Stomach (tissue), 9 donors: Measurements from ENCODE around the gene GTF2IRD1. TPM values are rescaled to one million over a fixed set of nuclear protein-coding genes. Genes with fewer than 3 reads are reported as not detected.
"Not testable (repeated sequence)": the region's sequence is repeated elsewhere in the genome, so short reads cannot be mapped to it uniquely, and the experiment has no call there.

Experiments used
- DNase-seq, 2 donors: peaks; one replicate each; pipeline versions ENCODE4 v3.0.0 to v3.0.0-alpha.2; 2013 to 2019
- H3K27ac ChIP-seq, 5 donors: fragments of 200-600 bp in 4 of 5; sonication (generic) in 4 of 5; one replicate each; pipeline ENCODE4 v1.5.1; 2013 to 2019; ENCODE audit warnings: mild to moderate bottlenecking in 1 of 5, moderate library complexity in 1 of 5
- H3K27me3 ChIP-seq, 3 donors: fragments of 200-600 bp; sonication (generic); one replicate each; pipeline ENCODE4 v1.5.1; 2017 to 2019; ENCODE audit warnings: mixed run types in 1 of 3
- H3K36me3 ChIP-seq, 4 donors: fragments of 200-600 bp; sonication (generic); 1 replicate in 3 of 4; 2 replicates in 1 of 4; pipeline ENCODE4 v1.5.1; 2016 to 2019
- H3K4me1 ChIP-seq, 4 donors: fragments of 200-600 bp; sonication (generic); one replicate each; pipeline ENCODE4 v1.5.1; 2016 to 2019
- H3K4me3 ChIP-seq, 4 donors: fragments of 200-600 bp; sonication (generic) in 3 of 4; one replicate each; pipeline ENCODE4 v1.5.1; 2016 to 2019; ENCODE audit warnings: mild to moderate bottlenecking in 1 of 4
- H3K9me3 ChIP-seq, 4 donors: fragments of 200-600 bp; sonication (generic); one replicate each; pipeline ENCODE4 v1.5.1; 2016 to 2019
- EP300 ChIP-seq: sonication (generic); formaldehyde crosslinking; IDR thresholded peaks from one replicate; pipeline ENCODE4 v1.6.1; 2017; ENCODE audit warnings: antibody characterized with exemption
- POLR2A ChIP-seq, 4 donors: fragments of 450-650 bp; IDR thresholded peaks; one replicate each; pipeline ENCODE4 v1.6.1; 2016; ENCODE audit warnings: antibody characterized with exemption in 4 of 4, control low read depth in 2 of 4, mild to moderate bottlenecking in 1 of 4, moderate library complexity in 1 of 4
- POLR2AphosphoS5 ChIP-seq, 3 donors: sonication (generic); formaldehyde crosslinking; IDR thresholded peaks; one replicate each; pipeline ENCODE4 v1.6.1; 2016; ENCODE audit warnings: antibody characterized with exemption in 3 of 3
- WGBS, 5 donors: extraction: QIAGEN DNeasy Blood & Tissue Kit in 3 of 5; methylation state at CpG; one replicate each; pipeline versions ENCODE4 v1.1.5 to v1.1.7; 2013 to 2018; 5-methylcytosine and 5-hydroxymethylcytosine counted together
- intact Hi-C: fragments of 100-400 bp; cut with DNase I; formaldehyde crosslinking; loops from one replicate; pipeline ENCODE4 v1.15.1; 2023; ENCODE audit warnings: low total_unique reads
- polyA plus RNA-seq, 3 donors: library from polyadenylated mRNA; stranded (reverse); fragments of 200-250 nt; gene quantifications; one replicate each; pipeline ENCODE4 v1.2.3, GENCODE V29; 2013
- total RNA-seq, 5 donors: library from RNA; depleted of rRNA; stranded (reverse); fragments of >200 nt; gene quantifications; one replicate each; pipeline versions ENCODE4 v1.1.0 to v1.2.3, GENCODE V29; 2014 to 2016
- TF ChIP-seq, protein P1 (sequence below), 7 experiments: fragments of 450-650 bp in 4 of 7; fragments of 200-600 bp in 3 of 7; sonication (generic) in 3 of 7; IDR thresholded peaks; one replicate each; pipeline ENCODE4 v1.5.1; 2016 to 2019; ENCODE audit warnings: antibody characterized with exemption in 7 of 7, control low read depth in 2 of 7, mild to moderate bottlenecking in 1 of 7
- donor health status: healthy with polysubstance abuse.
- donor health status: Bipolar disorder and iron deficiency.
- donor health status: healthy.

GTF2IRD1 gene
- total and polyA plus RNA-seq, 8 donors: 8.0 to 41.1 (median 15.3) TPM

DNA sequence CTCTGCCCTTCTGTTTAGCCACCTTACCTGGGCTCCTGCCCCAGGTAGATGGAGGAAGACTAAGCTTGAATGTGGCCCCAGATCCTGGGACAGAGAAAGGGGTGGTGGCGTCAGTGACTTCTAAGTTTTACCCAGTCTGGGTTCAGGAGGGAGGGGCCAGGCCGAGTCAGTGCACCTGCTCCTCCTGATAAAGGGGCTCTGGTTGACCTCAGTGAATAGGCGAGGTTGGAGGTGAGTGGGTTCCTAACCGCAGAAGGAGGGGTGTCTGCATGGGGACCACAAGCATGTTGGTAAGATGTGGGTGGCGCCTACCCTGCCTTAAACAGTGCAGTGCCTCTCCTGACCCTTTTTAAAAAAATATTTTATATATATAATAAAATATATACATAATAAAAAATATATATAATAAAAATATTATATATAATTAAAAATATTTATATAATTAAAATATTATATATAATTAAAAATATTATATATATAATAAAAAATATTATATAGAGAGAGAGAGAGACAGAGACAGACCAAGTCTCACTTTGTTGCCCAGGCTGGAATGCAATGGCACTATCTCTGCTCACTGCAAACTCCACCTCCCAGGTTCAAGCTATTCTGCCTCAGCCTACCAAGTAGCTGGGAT, 106.5 kb downstream of the GTF2IRD1 start:
- H3K27me3 ChIP-seq: no peaks in the 10 kb centered on the region
- no peaks in the 10 kb centered on the region for H3K4me1 ChIP-seq
- DNase-seq: no peak
- TF ChIP-seq POLR2A (IDR thresholded peaks at IDR 0.05): no peak
- TF ChIP-seq EP300: no peak
- TF ChIP-seq, protein P1, sequence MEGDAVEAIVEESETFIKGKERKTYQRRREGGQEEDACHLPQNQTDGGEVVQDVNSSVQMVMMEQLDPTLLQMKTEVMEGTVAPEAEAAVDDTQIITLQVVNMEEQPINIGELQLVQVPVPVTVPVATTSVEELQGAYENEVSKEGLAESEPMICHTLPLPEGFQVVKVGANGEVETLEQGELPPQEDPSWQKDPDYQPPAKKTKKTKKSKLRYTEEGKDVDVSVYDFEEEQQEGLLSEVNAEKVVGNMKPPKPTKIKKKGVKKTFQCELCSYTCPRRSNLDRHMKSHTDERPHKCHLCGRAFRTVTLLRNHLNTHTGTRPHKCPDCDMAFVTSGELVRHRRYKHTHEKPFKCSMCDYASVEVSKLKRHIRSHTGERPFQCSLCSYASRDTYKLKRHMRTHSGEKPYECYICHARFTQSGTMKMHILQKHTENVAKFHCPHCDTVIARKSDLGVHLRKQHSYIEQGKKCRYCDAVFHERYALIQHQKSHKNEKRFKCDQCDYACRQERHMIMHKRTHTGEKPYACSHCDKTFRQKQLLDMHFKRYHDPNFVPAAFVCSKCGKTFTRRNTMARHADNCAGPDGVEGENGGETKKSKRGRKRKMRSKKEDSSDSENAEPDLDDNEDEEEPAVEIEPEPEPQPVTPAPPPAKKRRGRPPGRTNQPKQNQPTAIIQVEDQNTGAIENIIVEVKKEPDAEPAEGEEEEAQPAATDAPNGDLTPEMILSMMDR (IDR thresholded peaks at IDR 0.05): no peak
- 71 to 86% (median 79%) methylated on average over 4 to 5 of the region's 5 CpGs for WGBS, 5 donors
- H3K27ac ChIP-seq: no peak overlapping the region
- H3K36me3 ChIP-seq: peaks cover 6 to 91% (median 72%) of the 10 kb centered on the region in 4 donors
- intact Hi-C loops: no loop called here
- no peaks in the 10 kb centered on the region for H3K9me3 ChIP-seq
- no peak overlapping the region for H3K4me3 ChIP-seq

DNA sequence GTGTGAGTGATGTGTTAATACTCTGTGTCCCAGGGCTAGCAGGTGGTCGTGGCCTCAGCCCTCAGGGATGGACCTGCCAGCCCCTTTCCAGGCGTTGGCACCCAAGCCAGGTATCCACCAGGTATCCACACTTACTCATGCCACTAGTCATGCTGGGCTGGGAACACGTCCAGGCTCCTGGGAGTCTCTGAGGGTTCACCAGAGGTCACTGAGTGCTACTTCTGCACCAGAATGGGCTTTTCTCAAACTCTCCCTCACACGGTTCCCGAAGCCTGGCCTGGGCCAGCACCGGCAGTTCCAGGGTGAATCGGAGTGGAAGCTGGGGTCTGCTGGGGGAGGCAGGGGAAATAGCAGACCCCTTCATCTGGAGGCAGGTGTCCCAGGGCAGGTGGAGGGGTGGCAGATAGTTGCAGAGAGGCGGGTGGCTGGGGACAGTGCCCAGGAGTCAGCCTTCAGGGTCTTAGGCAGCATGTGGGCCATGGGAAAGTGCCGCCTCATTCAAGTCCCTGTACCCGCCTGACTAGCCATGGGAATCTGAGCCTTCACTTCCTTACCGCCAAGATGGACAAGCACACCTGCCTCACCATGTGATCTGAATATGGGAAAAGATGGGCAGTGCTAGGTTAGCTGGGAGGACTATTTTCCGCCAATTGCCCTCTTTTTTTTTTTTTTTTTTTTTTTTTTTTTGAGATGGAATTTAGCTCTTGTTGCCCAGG, 108.3 kb downstream of the GTF2IRD1 start:
- no peaks in the 10 kb centered on the region for H3K27me3 ChIP-seq
- H3K27ac ChIP-seq: no peak overlapping the region
- peaks cover 6 to 75% (median 55%) of the 10 kb centered on the region in 4 donors for H3K36me3 ChIP-seq
- intact Hi-C loops: no loop called here
- 83 to 96% (median 91%) methylated on average over 10 to 12 of the region's 12 CpGs for WGBS, 5 donors
- TF ChIP-seq EP300 (no peak), POLR2A (IDR thresholded peaks at IDR 0.05) (no peak), POLR2AphosphoS5 (IDR thresholded peaks at IDR 0.05) (no peak)
- TF ChIP-seq, protein P1 (IDR thresholded peaks at IDR 0.05): no peak
- no peak for DNase-seq
- no peaks in the 10 kb centered on the region for H3K4me1 ChIP-seq
- H3K9me3 ChIP-seq: no peaks in the 10 kb centered on the region
- H3K4me3 ChIP-seq: no peak overlapping the region

DNA sequence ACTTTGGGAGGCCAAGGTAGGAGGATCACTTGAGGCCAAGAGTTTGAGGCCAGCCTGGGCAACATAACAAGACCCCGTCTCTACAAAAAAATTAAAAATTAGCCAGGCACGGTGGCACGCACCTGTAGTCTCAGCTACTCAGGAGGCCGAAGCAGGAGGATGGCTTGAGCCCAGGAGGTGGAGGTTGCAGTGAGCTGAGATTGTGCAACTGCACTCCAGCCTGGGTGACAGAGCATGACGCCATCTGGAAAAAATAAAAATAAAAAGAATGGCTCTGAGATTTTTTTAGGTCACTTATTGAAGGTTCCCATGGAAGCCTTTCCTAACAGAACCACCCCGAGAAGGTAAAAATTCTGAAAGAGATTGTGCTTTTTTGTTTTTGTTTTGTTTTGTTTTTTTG, 109.9 kb downstream of the GTF2IRD1 start:
- intact Hi-C loops, H3K9me3 ChIP-seq, H3K4me3 ChIP-seq, DNase-seq, H3K27me3 ChIP-seq, H3K4me1 ChIP-seq, H3K27ac ChIP-seq: not testable (repeated sequence)
- 93 to 98% (median 96%) methylated on average over 6 of the region's 6 CpGs for WGBS, 5 donors
- peaks cover 2 to 61% (median 41%) of the 10 kb centered on the region in 4 donors for H3K36me3 ChIP-seq

DNA sequence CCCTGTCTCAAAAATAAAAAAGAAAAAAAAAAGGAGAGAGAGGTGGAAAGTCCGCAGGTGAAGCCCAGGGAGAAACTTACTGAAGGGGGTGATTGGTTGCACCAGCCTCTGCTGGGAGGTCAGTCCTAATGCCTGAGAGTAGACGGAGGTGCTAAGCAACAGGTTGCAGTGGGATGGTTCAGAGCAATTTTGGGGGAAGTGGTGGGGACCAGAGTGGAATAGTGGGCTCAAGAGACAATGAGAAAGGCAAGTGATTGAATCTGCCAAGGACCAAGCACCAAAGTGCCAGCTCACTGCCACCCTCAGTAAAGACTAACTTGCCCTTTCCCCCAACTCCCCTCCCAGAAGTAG, 113.6 kb downstream of the GTF2IRD1 start:
- H3K9me3 ChIP-seq: no peaks in the 10 kb centered on the region
- no peak overlapping the region for H3K27ac ChIP-seq
- H3K4me3 ChIP-seq: no peak overlapping the region
- H3K36me3 ChIP-seq: peaks cover 0 to 31% (median 22%) of the 10 kb centered on the region in 4 donors
- DNase-seq: no peak
- no peaks in the 10 kb centered on the region for H3K27me3 ChIP-seq
- intact Hi-C loops: loop anchor here (5.0 kb wide), 1 partner anchor 150 kb away; no protein-coding TSS in a partner anchor
- 90 to 93% (median 91%) methylated on average over 2 of the region's 2 CpGs for WGBS, 5 donors
- TF ChIP-seq POLR2A (IDR thresholded peaks at IDR 0.05) (no peak), EP300 (no peak), POLR2AphosphoS5 (IDR thresholded peaks at IDR 0.05) (no peak)
- TF ChIP-seq, protein P1 (IDR thresholded peaks at IDR 0.05): no peak
- H3K4me1 ChIP-seq: peaks cover 0 to under 1% (median 0%) of the 10 kb centered on the region in 4 donors

DNA sequence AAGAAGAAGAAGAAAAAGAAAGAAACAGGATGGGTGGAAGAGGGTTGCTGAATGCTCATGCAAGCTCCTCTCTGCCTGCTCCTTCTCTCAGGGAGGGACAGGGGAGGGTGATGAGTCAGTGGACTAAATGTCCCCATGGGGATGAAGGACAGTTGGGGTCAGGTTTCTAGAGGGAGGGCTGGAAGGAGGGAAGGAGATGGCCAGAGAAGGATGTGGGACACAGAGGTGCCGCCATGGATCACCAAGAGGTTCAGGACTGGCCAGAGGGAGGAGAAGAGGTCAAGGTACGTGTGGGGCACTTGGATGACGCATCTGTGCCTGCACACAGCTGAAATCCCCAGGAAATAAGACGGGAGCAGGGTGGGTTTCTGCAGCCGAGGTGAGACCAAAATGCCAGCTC, 115.0 kb downstream of the GTF2IRD1 start:
- no peak for DNase-seq
- 71 to 77% (median 73%) methylated on average over 5 of the region's 5 CpGs for WGBS, 5 donors
- Histone ChIP-seq H3K36me3 (peaks cover 0 to 18% (median 10%) of the 10 kb centered on the region in 4 donors), H3K27me3 (no peaks in the 10 kb centered on the region), H3K4me1 (peaks cover 0 to 9% (median 0%) of the 10 kb centered on the region in 4 donors), H3K27ac (no peak overlapping the region), H3K4me3 (no peak overlapping the region), H3K9me3 (no peaks in the 10 kb centered on the region)
- TF ChIP-seq POLR2AphosphoS5 (IDR thresholded peaks at IDR 0.05) (no peak), POLR2A (IDR thresholded peaks at IDR 0.05) (no peak), EP300 (no peak)
- TF ChIP-seq, protein P1 (IDR thresholded peaks at IDR 0.05): no peak
- intact Hi-C loops: loop anchor here (5.0 kb wide), 1 partner anchor 151 kb away; no protein-coding TSS in a partner anchor
